ENCODE data around the gene ATP5IF1. TPM values are rescaled to one million over a fixed set of nuclear protein-coding genes. Genes with fewer than 3 reads are reported as not detected.

Gene ATP5IF1
- 288 TPM for polyA plus RNA-seq (2013, experiment 1 of 2)
- 287 TPM for polyA plus RNA-seq (2013, experiment 2 of 2)

DNA sequence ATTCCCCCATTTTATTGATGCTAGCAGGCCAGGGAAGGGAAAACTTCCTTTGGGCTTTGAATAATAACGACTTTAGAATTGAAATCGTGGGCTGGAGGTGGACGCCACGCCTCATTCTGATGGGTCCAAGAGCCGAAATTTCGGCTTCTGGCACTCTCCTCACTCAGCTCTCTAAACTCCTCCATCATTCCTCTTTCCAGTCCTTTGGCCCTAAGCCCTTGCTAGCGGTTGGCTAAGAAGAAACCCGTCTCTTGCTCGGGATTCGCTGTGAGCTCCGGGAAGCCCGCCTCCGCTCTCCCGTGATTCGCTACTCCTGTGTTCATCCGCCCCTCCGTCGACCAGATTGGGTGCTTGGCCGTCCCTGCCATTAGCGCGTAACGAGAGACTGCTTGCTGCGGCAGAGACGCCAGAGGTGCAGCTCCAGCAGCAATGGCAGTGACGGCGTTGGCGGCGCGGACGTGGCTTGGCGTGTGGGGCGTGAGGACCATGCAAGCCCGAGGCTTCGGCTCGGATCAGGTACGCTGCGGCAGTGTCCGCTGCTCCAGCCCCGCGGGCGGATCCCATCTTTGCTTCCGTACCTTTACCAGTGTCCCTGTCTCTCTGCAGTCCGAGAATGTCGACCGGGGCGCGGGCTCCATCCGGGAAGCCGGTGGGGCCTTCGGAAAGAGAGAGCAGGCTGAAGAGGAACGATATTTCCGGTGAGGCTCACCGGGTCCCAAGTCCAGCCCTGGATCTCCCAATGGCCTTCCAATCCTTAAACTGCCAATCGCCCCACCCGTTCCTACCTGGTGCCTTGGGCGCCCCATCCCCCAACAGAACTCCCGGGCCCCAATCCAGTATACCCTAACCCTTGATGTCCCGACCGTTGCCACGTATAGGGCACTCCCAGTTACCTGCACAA, at the start of gene ATP5IF1:
ATP5IF1 (plus strand) TSS at position 370 of the 901 bp plus-strand sequence; CDS start at position 430, 60 bp downstream.
- peak within 1 kb of the TSS; percentile 31 for H3K27ac ChIP-seq (ENCODE audit: low read depth, low read length, severe bottlenecking)
- peaks cover 25% of the 10 kb centered on the region for H3K36me3 ChIP-seq (ENCODE audit: control insufficient read depth, insufficient read depth, low read length)
- H3K9me3 ChIP-seq (ENCODE audit: control insufficient read depth, low read length) = no peaks in the 10 kb centered on the region
- 0% methylated on average over 43 to 52 of the region's 60 CpGs for WGBS, 2 experiments (ENCODE audit: insufficient coverage in 2 of 2)
- peaks cover 16% of the 10 kb centered on the region for H3K4me1 ChIP-seq (ENCODE audit: control insufficient read depth, insufficient read depth, low read length, poor library complexity, severe bottlenecking)
- peak within 1 kb of the TSS; percentile 97 for H3K4me3 ChIP-seq (ENCODE audit: extremely low read depth, insufficient read depth, low read length, poor library complexity, severe bottlenecking)

DNA sequence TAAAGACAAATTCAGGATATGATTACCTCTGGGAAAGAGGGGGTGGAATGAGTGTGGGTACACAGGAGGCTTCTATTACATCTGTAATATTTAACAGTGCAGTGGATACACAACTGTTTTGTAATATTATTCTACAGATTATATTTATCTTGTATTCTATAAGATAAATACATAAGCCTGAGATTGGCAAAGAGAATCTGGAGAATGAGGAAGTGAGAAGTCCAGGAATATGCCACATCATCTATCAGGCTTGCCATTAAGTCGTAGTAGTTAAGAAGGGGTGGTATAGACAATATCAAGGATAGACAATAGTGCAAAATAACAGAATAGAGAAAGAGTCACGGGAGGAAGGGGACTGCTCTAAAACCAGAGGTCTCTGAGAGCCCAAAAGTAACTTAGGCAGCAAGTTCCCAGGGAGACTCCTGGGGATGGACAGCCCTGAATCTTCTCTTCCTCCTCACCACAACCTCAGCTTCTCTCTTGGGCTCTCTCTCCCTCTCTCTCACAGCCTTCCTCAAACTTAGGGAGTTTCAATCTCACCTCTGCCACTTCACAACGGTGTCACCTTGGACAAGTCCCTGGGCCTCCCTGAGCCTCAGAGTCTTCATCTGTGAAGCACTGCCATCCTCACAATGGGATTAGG, 45.5 kb upstream of the ATP5IF1 start:
- Histone ChIP-seq H3K4me3 (ENCODE audit: extremely low read depth, insufficient read depth, low read length, poor library complexity, severe bottlenecking) (no peak overlapping the region), H3K9me3 (ENCODE audit: control insufficient read depth, low read length) (no peaks in the 10 kb centered on the region), H3K36me3 (ENCODE audit: control insufficient read depth, insufficient read depth, low read length) (no peaks in the 10 kb centered on the region), H3K4me1 (ENCODE audit: control insufficient read depth, insufficient read depth, low read length, poor library complexity, severe bottlenecking) (peaks cover 10% of the 10 kb centered on the region), H3K27ac (ENCODE audit: low read depth, low read length, severe bottlenecking) (peak overlapping the region; percentile 45)
- WGBS, 2 experiments (ENCODE audit: insufficient coverage in 2 of 2) = 85 to 90% methylated on average over 3 of the region's 3 CpGs

DNA sequence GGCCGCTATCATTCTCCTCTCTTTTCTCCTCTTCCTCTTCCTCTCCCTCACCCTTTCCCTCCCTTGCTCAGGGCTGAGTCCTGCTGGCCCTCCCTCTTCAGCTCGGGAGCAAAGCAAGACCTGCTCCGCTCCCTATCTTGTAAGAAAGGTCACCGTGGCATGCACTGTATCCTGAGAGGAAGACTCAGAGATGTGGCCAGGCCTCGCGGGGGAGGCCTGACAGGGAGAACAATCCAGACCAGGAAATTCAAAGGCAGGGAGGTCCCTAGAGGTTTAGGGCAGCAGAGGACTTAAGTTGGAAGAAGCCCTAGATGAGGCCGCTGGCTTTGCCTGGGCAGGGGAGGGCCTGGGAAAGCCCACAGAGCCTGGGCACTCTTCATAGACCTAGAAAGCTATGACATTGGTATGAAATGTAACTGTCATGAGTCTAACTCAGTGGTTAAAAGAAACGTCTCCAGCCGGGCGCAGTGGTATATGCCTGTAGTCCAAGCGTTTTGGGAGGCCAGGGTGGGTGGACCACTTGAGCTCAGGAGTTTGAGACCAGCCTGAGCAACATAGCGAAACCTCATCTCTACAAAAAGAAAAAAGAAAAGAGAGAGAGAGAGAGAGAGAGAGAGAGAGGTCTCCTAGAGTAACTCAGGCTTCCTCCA, 44.8 kb upstream of the ATP5IF1 start:
- Histone ChIP-seq H3K9me3 (ENCODE audit: control insufficient read depth, low read length) (no peaks in the 10 kb centered on the region), H3K4me3 (ENCODE audit: extremely low read depth, insufficient read depth, low read length, poor library complexity, severe bottlenecking) (no peak overlapping the region), H3K4me1 (ENCODE audit: control insufficient read depth, insufficient read depth, low read length, poor library complexity, severe bottlenecking) (peaks cover 10% of the 10 kb centered on the region), H3K36me3 (ENCODE audit: control insufficient read depth, insufficient read depth, low read length) (no peaks in the 10 kb centered on the region), H3K27ac (ENCODE audit: low read depth, low read length, severe bottlenecking) (peak overlapping the region; percentile 45)
- WGBS, 2 experiments (ENCODE audit: insufficient coverage in 2 of 2) = 79 to 87% methylated on average over 6 to 9 of the region's 12 CpGs

DNA sequence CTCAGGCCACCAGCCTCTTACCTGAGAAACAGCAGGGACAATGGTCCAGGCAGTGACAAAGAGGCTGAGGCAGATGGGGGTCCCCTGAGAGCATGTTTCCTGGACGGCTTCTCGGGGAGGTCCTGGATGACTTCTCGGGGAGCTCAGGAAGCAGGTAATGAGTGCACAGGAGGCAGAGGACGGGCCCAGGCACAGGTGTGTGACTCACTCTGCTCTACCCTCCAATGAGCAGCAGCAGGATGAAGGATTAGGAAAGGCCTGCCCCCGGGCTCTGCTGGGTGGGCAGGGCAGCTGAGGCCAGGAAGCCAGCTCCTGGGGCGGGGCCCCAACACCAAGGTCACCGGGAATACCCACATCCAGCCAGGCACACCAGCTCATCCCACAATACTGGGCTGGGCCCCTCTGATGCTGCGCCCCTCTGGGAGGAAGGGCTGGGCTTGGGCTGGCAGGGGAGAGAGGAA, 42.2 kb upstream of the ATP5IF1 start:
- Histone ChIP-seq H3K4me1 (ENCODE audit: control insufficient read depth, insufficient read depth, low read length, poor library complexity, severe bottlenecking) (peaks cover 14% of the 10 kb centered on the region), H3K36me3 (ENCODE audit: control insufficient read depth, insufficient read depth, low read length) (peaks cover 10% of the 10 kb centered on the region), H3K27ac (ENCODE audit: low read depth, low read length, severe bottlenecking) (no peak overlapping the region), H3K9me3 (ENCODE audit: control insufficient read depth, low read length) (no peaks in the 10 kb centered on the region), H3K4me3 (ENCODE audit: extremely low read depth, insufficient read depth, low read length, poor library complexity, severe bottlenecking) (no peak overlapping the region)
- WGBS, 2 experiments (ENCODE audit: insufficient coverage in 2 of 2) = 81 to 97% methylated on average over 4 to 7 of the region's 8 CpGs

DNA sequence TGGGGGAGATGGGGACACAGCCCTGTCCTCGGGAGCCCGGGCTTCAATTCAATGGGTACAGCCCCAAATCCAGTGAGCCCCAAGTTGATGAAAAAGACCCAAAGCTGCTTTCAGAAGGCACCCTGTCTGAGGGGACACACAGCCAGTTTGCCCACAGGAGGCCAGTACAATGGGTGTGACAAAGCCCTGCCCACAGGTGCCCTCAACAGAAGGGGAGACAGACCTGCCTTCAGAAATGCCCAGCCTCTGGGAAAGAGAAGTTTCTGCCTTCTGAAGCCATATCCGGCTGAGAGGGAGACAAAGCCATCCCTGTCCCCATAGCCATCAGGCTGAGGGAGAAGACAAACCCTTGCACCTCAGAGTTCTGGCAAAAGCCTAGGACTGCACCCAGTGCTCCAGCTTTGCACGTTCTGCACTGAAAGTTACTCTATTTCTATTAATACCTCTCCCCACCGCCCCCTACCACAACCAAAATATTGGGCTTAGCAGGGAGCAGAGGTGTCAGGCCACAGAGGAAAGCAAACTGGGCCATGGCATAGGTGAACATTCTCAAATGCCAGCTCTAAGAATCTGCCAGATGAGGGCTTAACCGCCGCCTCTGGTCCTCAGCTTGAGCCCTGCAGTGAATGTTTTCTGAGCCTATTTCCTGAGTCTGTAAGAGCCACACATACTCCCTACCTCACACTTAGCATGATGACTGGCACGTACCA, 41.4 kb upstream of the ATP5IF1 start:
- Histone ChIP-seq H3K4me1 (ENCODE audit: control insufficient read depth, insufficient read depth, low read length, poor library complexity, severe bottlenecking) (peaks cover 14% of the 10 kb centered on the region), H3K9me3 (ENCODE audit: control insufficient read depth, low read length) (no peaks in the 10 kb centered on the region), H3K36me3 (ENCODE audit: control insufficient read depth, insufficient read depth, low read length) (peaks cover 18% of the 10 kb centered on the region), H3K4me3 (ENCODE audit: extremely low read depth, insufficient read depth, low read length, poor library complexity, severe bottlenecking) (no peak overlapping the region), H3K27ac (ENCODE audit: low read depth, low read length, severe bottlenecking) (no peak overlapping the region)
- 88% methylated on average over 8 of the region's 8 CpGs for WGBS, 2 experiments (ENCODE audit: insufficient coverage in 2 of 2)

DNA sequence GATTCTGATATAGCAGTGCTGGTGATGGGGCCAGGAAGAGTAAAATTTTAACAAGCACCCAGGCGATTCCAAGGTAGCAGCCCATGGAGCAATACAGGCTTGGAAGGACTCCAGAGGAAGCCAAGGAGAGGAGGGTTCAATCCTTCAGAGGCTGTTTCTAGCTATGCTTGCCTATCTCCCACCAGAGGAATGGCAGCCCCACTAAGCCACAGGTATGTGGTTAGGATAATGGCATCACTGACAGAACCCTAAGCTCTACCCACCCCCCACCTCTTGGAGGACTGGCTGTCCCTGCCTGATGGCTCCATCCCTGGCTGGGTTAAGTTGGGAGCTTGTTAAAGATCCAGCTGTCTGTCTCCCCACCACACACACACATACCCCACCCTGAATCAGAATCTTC, 40.1 kb upstream of the ATP5IF1 start:
- H3K27ac ChIP-seq (ENCODE audit: low read depth, low read length, severe bottlenecking) = no peak overlapping the region
- H3K36me3 ChIP-seq (ENCODE audit: control insufficient read depth, insufficient read depth, low read length) = peaks cover 28% of the 10 kb centered on the region
- no peak overlapping the region for H3K4me3 ChIP-seq (ENCODE audit: extremely low read depth, insufficient read depth, low read length, poor library complexity, severe bottlenecking)
- H3K9me3 ChIP-seq (ENCODE audit: control insufficient read depth, low read length) = no peaks in the 10 kb centered on the region
- peaks cover 9% of the 10 kb centered on the region for H3K4me1 ChIP-seq (ENCODE audit: control insufficient read depth, insufficient read depth, low read length, poor library complexity, severe bottlenecking)
- WGBS, 2 experiments (ENCODE audit: insufficient coverage in 2 of 2) = 100% methylated on average over 1 of the region's 1 CpG

DNA sequence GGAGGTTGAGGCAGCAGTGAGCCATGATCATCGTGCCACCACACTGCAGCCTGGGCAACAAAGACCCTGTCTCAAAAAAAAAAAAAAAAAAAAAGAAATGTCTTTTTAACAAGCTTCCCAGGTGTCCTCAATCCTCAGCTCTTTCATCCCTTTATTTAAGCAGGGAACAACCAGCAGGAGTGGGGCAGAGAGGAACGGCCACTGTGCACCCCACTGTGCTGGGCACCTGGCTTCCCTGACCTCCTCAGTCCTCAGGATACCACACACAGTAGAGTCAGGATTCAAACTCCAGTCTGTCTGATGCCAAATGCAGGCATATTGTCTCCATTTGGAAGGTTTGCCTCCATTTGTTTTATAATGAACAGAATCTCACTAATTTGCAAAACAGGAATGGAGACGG, 39.6 kb upstream of the ATP5IF1 start:
- H3K36me3 ChIP-seq (ENCODE audit: control insufficient read depth, insufficient read depth, low read length) = peaks cover 33% of the 10 kb centered on the region
- H3K4me3 ChIP-seq (ENCODE audit: extremely low read depth, insufficient read depth, low read length, poor library complexity, severe bottlenecking) = no peak overlapping the region
- H3K9me3 ChIP-seq (ENCODE audit: control insufficient read depth, low read length) = no peaks in the 10 kb centered on the region
- peak overlapping the region; percentile 36 for H3K27ac ChIP-seq (ENCODE audit: low read depth, low read length, severe bottlenecking)
- WGBS, 2 experiments (ENCODE audit: insufficient coverage in 2 of 2) = 55 to 79% methylated on average over 2 to 3 of the region's 3 CpGs
- H3K4me1 ChIP-seq (ENCODE audit: control insufficient read depth, insufficient read depth, low read length, poor library complexity, severe bottlenecking) = peaks cover 4% of the 10 kb centered on the region

DNA sequence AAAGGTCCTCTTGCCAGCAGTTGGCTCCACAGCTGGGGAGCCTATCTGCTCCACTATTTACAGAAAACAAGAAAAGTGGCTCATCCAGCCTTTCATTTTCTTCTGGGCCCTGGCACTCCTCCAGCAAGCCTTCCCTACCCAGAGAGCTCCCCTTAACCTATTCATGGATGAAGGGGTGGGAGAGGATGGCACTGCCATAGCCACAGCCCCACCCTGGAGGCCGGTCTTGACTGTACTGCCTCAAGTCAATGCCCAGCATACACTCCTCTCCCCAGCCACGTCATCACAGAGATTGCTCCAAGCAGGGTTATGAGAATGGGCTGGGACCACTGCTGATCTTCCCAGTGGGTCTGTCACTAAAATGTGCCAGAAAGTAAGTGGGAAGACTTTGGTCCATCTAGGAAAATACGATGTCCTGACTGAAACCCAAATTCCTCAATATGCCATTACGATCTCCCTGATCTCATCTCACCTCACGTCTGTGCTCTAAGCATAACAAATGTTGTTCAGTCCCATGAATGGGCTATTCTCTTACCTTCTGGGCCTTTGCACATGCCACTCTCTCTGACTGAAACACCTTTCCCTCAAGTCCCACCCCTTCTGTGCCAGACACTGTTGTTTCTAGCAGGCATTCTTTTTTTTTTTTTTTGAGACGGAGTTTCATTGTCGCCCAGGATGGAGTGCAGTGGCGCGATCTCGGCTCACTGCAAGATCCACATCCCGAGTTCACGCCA, 38.1 kb upstream of the ATP5IF1 start:
- Histone ChIP-seq H3K4me3 (ENCODE audit: extremely low read depth, insufficient read depth, low read length, poor library complexity, severe bottlenecking) (no peak overlapping the region), H3K36me3 (ENCODE audit: control insufficient read depth, insufficient read depth, low read length) (peaks cover 46% of the 10 kb centered on the region), H3K4me1 (ENCODE audit: control insufficient read depth, insufficient read depth, low read length, poor library complexity, severe bottlenecking) (peaks cover 4% of the 10 kb centered on the region), H3K27ac (ENCODE audit: low read depth, low read length, severe bottlenecking) (no peak overlapping the region), H3K9me3 (ENCODE audit: control insufficient read depth, low read length) (no peaks in the 10 kb centered on the region)
- 94 to 95% methylated on average over 4 to 12 of the region's 12 CpGs for WGBS, 2 experiments (ENCODE audit: insufficient coverage in 2 of 2)

DNA sequence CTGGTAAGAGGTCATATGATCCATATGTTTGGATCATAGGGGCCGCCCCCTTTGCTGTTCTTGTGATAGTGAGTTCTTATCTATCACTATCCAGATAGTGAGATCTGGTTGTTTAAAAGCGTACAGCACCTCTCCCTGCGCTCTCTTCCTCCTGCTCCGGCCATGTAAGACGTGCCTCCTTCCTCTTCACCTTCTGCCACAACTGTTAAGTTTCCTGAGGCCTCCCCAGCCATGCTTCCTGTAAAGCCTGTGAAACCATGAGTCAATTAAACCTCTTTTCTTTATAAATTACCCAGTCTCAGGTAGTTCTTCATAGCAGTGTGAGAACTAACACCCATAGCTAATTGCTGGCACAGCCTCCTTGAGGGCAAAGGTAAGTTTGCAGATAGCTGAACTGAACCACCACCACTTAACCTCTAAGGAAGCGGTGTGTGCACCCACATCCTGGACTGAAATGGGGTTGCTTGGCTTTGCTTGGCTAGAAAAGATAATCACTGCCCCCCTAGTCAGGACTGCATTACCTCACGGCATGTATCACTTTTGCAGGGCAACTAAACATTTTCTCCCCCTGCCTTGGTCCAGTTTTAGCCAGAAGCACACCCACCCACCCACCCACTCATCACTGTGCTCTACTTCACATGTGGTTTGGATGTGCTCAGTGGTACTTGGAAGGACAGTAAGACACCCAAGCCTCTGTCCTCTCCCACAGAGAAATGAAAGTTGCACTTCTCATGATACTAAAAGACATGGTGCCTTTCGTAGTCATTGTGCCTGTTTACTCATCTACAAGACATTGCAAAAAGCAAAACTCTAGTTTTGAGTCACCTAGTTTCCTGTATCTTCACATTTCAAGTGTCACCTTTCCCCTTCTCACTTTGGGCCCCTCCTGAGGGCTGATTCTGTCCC, 36.3 kb upstream of the ATP5IF1 start:
- H3K27ac ChIP-seq (ENCODE audit: low read depth, low read length, severe bottlenecking) = no peak overlapping the region
- WGBS, 2 experiments (ENCODE audit: insufficient coverage in 2 of 2) = 85 to 86% methylated on average over 2 to 5 of the region's 8 CpGs
- peaks cover 64% of the 10 kb centered on the region for H3K36me3 ChIP-seq (ENCODE audit: control insufficient read depth, insufficient read depth, low read length)
- H3K4me3 ChIP-seq (ENCODE audit: extremely low read depth, insufficient read depth, low read length, poor library complexity, severe bottlenecking) = no peak overlapping the region
- no peaks in the 10 kb centered on the region for H3K9me3 ChIP-seq (ENCODE audit: control insufficient read depth, low read length)
- peaks cover 4% of the 10 kb centered on the region for H3K4me1 ChIP-seq (ENCODE audit: control insufficient read depth, insufficient read depth, low read length, poor library complexity, severe bottlenecking)

Measured in mesodermal cell (in vitro differentiated cells).